IMR-90 (cell line): Measurements from ENCODE around the gene SPTSSB. TPM values are rescaled to one million over a fixed set of nuclear protein-coding genes. Genes with fewer than 3 reads are reported as not detected.

ENCODE experiments used
- ATAC-seq: fragments of 200-7000 bp; cut with Tn5 transposase; 2 replicates; pipeline ENCODE4 v1.9.1; 2020; ENCODE audit warnings: low read depth, mild to moderate bottlenecking, moderate library complexity
- BruUV-seq: library from RNA; stranded (reverse); fragments of 400-500 nt; replicated peaks from 2 replicates; lab custom pipeline; 2021; lab: Mats Ljungman, UMichigan
- CTCF ChIA-PET: fragments of 300-600 bp; formaldehyde crosslinking; extraction: SDS; loops from one replicate; lab custom pipeline; 2021; ENCODE audit warnings: antibody characterized with exemption; lab: Yijun Ruan, JAX
- POLR2A ChIA-PET: fragments of 300-600 bp; sonication (Branson Sonifier 250); formaldehyde crosslinking; loops from one replicate; lab custom pipeline; 2022; ENCODE audit warnings: antibody characterized with exemption; ENCODE audit not compliant: unreplicated experiment; lab: Charles Lee
- DNase-seq: peaks from one replicate; pipeline ENCODE4 v3.0.0; 2013
- H2AFZ ChIP-seq: replicated peaks from 2 replicates; pipeline ENCODE3; 2013; ENCODE audit warnings: low read length, mild to moderate bottlenecking; ENCODE audit not compliant: poor library complexity
- H2AK5ac ChIP-seq: 2 replicates; pipeline ENCODE4 v1.6.1; 2013; ENCODE audit warnings: low read depth, low read length, inconsistent platforms
- H2AK9ac ChIP-seq: replicated peaks from 2 replicates; pipeline ENCODE3; 2013; ENCODE audit warnings: mild to moderate bottlenecking, low read depth, low read length, moderate library complexity; ENCODE audit not compliant: poor library complexity
- H2BK120ac ChIP-seq: 2 replicates; pipeline ENCODE4 v1.6.1; 2013; ENCODE audit warnings: low read depth, low read length, inconsistent platforms
- H2BK15ac ChIP-seq: 3 replicates; pipeline ENCODE4 v1.6.1; 2013; ENCODE audit warnings: low read depth, low read length, inconsistent platforms
- H2BK20ac ChIP-seq: 2 replicates; pipeline ENCODE4 v1.6.1; 2013; ENCODE audit warnings: low read depth, mild to moderate bottlenecking, inconsistent platforms, low read length, moderate library complexity
- H2BK5ac ChIP-seq: 2 replicates; pipeline ENCODE4 v1.6.1; 2013; ENCODE audit warnings: mild to moderate bottlenecking, low read depth, low read length, inconsistent platforms; ENCODE audit not compliant: poor library complexity, severe bottlenecking
- H3K14ac ChIP-seq: replicated peaks from 2 replicates; pipeline ENCODE4 v1.6.1; 2013; ENCODE audit warnings: low read depth, low read length, inconsistent platforms
- H3K18ac ChIP-seq: 2 replicates; pipeline ENCODE4 v1.6.1; 2013; ENCODE audit warnings: low read depth, low read length, control low read depth
- H3K23ac ChIP-seq: 2 replicates; pipeline ENCODE4 v1.6.1; 2013; ENCODE audit warnings: low read depth, low read length, inconsistent platforms
- H3K27ac ChIP-seq: 2 replicates; pipeline ENCODE4 v1.5.1; 2013; ENCODE audit warnings: mild to moderate bottlenecking, control low read depth, low read length; ENCODE audit not compliant: insufficient read depth
- H3K27me3 ChIP-seq: 2 replicates; pipeline ENCODE4 v1.6.1; 2013; ENCODE audit warnings: low read length; ENCODE audit not compliant: control insufficient read depth, insufficient read depth
- H3K36me3 ChIP-seq: 2 replicates; pipeline ENCODE4 v1.6.1; 2013; ENCODE audit warnings: low read length, mixed read lengths; ENCODE audit not compliant: control insufficient read depth, insufficient read depth
- H3K4ac ChIP-seq: 2 replicates; pipeline ENCODE4 v1.6.1; 2013; ENCODE audit warnings: low read depth, low read length, inconsistent platforms
- H3K4me1 ChIP-seq: 2 replicates; pipeline ENCODE4 v1.6.1; 2013; ENCODE audit warnings: low read length, mixed read lengths; ENCODE audit not compliant: control insufficient read depth, insufficient read depth
- H3K4me2 ChIP-seq: 2 replicates; pipeline ENCODE4 v1.6.1; 2013; ENCODE audit warnings: low read depth, mild to moderate bottlenecking, control low read depth, low read length, moderate library complexity
- H3K4me3 ChIP-seq: 2 replicates; pipeline ENCODE4 v1.5.1; 2013; ENCODE audit warnings: low read depth, mild to moderate bottlenecking, control low read depth, low read length, moderate library complexity; ENCODE audit not compliant: insufficient read depth
- H3K56ac ChIP-seq: 2 replicates; pipeline ENCODE4 v1.6.1; 2013; ENCODE audit warnings: low read length, inconsistent platforms; ENCODE audit not compliant: insufficient read depth; ENCODE audit errors: extremely low read depth
- H3K79me1 ChIP-seq, 2 experiments: 2 replicates each; pipeline ENCODE4 v1.6.1; 2013; ENCODE audit warnings: low read length in 2 of 2, inconsistent platforms in 1 of 2, low read depth in 1 of 2
- H3K9ac ChIP-seq: 2 replicates; pipeline ENCODE4 v1.6.1; 2013; ENCODE audit warnings: low read depth, low read length, control low read depth
- H3K9me1 ChIP-seq: 2 replicates; pipeline ENCODE4 v1.6.1; 2013; ENCODE audit warnings: low read length, inconsistent platforms; ENCODE audit not compliant: insufficient read depth
- H3K9me3 ChIP-seq: 2 replicates; pipeline ENCODE4 v1.6.1; 2013; ENCODE audit warnings: low read length; ENCODE audit not compliant: control insufficient read depth, insufficient read depth
- H4K20me1 ChIP-seq: 2 replicates; pipeline ENCODE4 v1.6.1; 2013; ENCODE audit warnings: low read length, inconsistent platforms; ENCODE audit not compliant: insufficient read depth
- H4K5ac ChIP-seq: 2 replicates; pipeline ENCODE4 v1.6.1; 2013; ENCODE audit warnings: mild to moderate bottlenecking, low read depth, low read length, control low read depth
- H4K8ac ChIP-seq, 2 experiments: 2 replicates each; pipeline ENCODE4 v1.6.1; 2013; ENCODE audit warnings: low read depth in 2 of 2, low read length in 2 of 2, control low read depth in 1 of 2, inconsistent platforms in 1 of 2
- H4K91ac ChIP-seq: 2 replicates; pipeline ENCODE4 v1.6.1; 2013; ENCODE audit warnings: low read depth, low read length, inconsistent platforms; ENCODE audit not compliant: insufficient read depth
- BHLHE40 ChIP-seq: fragments of 150-350 bp; IDR thresholded peaks from 2 replicates; pipeline ENCODE4 v1.6.1; 2016; ENCODE audit warnings: mild to moderate bottlenecking, low read depth, low read length
- FOS ChIP-seq: fragments of 150-350 bp; IDR thresholded peaks from 2 replicates; pipeline ENCODE4 v1.6.1; 2016; ENCODE audit warnings: low read depth, low read length
- MAZ ChIP-seq: IDR thresholded peaks from 2 replicates; pipeline ENCODE4 v1.6.1; 2012; ENCODE audit warnings: low read depth, mild to moderate bottlenecking, low read length, improper control_type of control experiment, moderate library complexity, borderline replicate concordance
- MXI1 ChIP-seq: IDR thresholded peaks from 2 replicates; pipeline ENCODE4 v1.6.1; 2012; ENCODE audit warnings: low read depth, mild to moderate bottlenecking, low read length, moderate library complexity, borderline replicate concordance
- RCOR1 ChIP-seq: IDR thresholded peaks from 2 replicates; pipeline ENCODE4 v1.6.1; 2012; ENCODE audit warnings: mild to moderate bottlenecking, low read length, improper control_type of control experiment; ENCODE audit not compliant: insufficient replicate concordance
- SMC3 ChIP-seq: fragments of 150-350 bp; IDR thresholded peaks from 2 replicates; pipeline ENCODE4 v1.6.1; 2016; ENCODE audit warnings: low read depth, mild to moderate bottlenecking, antibody characterized with exemption, low read length, moderate library complexity
- USF2 ChIP-seq: fragments of 150-350 bp; IDR thresholded peaks from 2 replicates; pipeline ENCODE4 v1.6.1; 2017; ENCODE audit warnings: mild to moderate bottlenecking, antibody characterized with exemption, low read length, low read depth
- WGBS, 2 experiments: methylation state at CpG; one replicate each; pipeline versions ENCODE4 v1.1.5 to v1.1.7; 2013; ENCODE audit warnings: missing lambda C conversion rate in 2 of 2; ENCODE audit not compliant: insufficient read length in 1 of 2; ENCODE audit errors: extremely low coverage in 2 of 2; 5-methylcytosine and 5-hydroxymethylcytosine counted together
- dilution Hi-C: fragments of 300-500 bp; cut with HindIII; formaldehyde crosslinking; loops from one replicate; pipeline ENCODE4 v1.14.3; 2018; ENCODE audit warnings: low sequenced_read_pairs; ENCODE audit not compliant: unreplicated experiment
- in situ Hi-C: fragments of 300-500 bp; cut with MboI; formaldehyde crosslinking; loops from 3 replicates; pipeline ENCODE4 v1.14.3; 2019; ENCODE audit warnings: low sequenced_read_pairs, inconsistent platforms, mixed read lengths
- intact Hi-C: fragments of 100-400 bp; cut with micrococcal nuclease; formaldehyde crosslinking; loops from 2 replicates; pipeline ENCODE4 v1.10.0; 2022
- polyA plus RNA-seq, 3 experiments: library from polyadenylated mRNA; depleted of rRNA; stranded (reverse); fragments of >200 nt; gene quantifications; 2 replicates each; pipeline ENCODE4 v1.2.3, GENCODE V29; 2012; ENCODE audit warnings: low replicate concordance in 1 of 3
- total RNA-seq: library from RNA; depleted of rRNA; stranded (reverse); fragments of >200 nt; gene quantifications from 2 replicates; pipeline ENCODE4 v1.2.3, GENCODE V29; 2012
- TF ChIP-seq, protein P1 (sequence below): fragments of 150-350 bp; IDR thresholded peaks from 2 replicates; pipeline ENCODE4 v1.6.1; 2016; ENCODE audit warnings: low read depth, mild to moderate bottlenecking, low read length, moderate library complexity, borderline replicate concordance

SPTSSB gene
- total and polyA plus RNA-seq, 2 of the 4 experiments (the other 2 are of a cell fraction) = not detected

GRCh38 chr3:161409858-161410257 lies 38.5 kb upstream of the SPTSSB start:
- Histone ChIP-seq H3K9ac (no peak overlapping the region), H3K4me3 (no peak overlapping the region), H3K27ac (no peak overlapping the region), H2BK5ac (no peak overlapping the region), H2BK20ac (no peak overlapping the region), H2BK120ac (no peak overlapping the region; the same call in 1 of the 2 replicates), H2BK15ac (no peak overlapping the region; the same call in 2 of the 3 replicates), H2AK5ac (no peak overlapping the region), H2AK9ac (no peak overlapping the region), H3K56ac (no peak overlapping the region), H3K18ac (no peak overlapping the region), H4K20me1 (no peaks in the 10 kb centered on the region), H3K4ac (peak overlapping the region; percentile 25; the same call in 1 of the 2 replicates), H3K23ac (0 out of 2 replicates have a peak overlapping the region, but pooled peaks have one; percentile 5), H3K4me1 (peaks cover 3% of the 10 kb centered on the region; the same call in 1 of the 2 replicates), H3K14ac (no peak overlapping the region), H4K8ac (no peak overlapping the region), H2AFZ (peak overlapping the region; percentile 40), H3K4me2 (no peak overlapping the region), H3K79me1 (no peaks in the 10 kb centered on the region), H4K91ac (no peak overlapping the region; the same call in 1 of the 2 replicates), H3K9me1 (no peaks in the 10 kb centered on the region), H3K27me3 (no peaks in the 10 kb centered on the region), H4K5ac (no peak overlapping the region), H3K36me3 (no peaks in the 10 kb centered on the region), H3K9me3 (no peaks in the 10 kb centered on the region)
- WGBS, 2 experiments = 71% methylated on average over 2 of the region's 3 CpGs; no CpG with 5 or more reads in 1 of the 2 experiments
- CTCF ChIA-PET = interaction anchor here (1.2 kb wide), 1 partner anchor 13 kb away, joined by 3 read pairs; no protein-coding TSS in a partner anchor
- no peak for DNase-seq
- dilution Hi-C loops = no loop called here
- POLR2A ChIA-PET = no interaction called here
- no peak for ATAC-seq
- in situ Hi-C loops = loop anchor here (25.0 kb wide), 2 partner anchors 473 to 698 kb away; no protein-coding TSS in a partner anchor
- intact Hi-C loops = loop anchor here (1.0 to 5.0 kb wide), 3 partner anchors 105 to 488 kb away; no protein-coding TSS in a partner anchor
- no TSS peak for BruUV-seq
- TF ChIP-seq, protein P1, sequence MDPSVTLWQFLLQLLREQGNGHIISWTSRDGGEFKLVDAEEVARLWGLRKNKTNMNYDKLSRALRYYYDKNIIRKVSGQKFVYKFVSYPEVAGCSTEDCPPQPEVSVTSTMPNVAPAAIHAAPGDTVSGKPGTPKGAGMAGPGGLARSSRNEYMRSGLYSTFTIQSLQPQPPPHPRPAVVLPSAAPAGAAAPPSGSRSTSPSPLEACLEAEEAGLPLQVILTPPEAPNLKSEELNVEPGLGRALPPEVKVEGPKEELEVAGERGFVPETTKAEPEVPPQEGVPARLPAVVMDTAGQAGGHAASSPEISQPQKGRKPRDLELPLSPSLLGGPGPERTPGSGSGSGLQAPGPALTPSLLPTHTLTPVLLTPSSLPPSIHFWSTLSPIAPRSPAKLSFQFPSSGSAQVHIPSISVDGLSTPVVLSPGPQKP = no peak
- no peak for TF ChIP-seq MXI1
- TF ChIP-seq FOS = no peak
- no peak for TF ChIP-seq MAZ
- TF ChIP-seq BHLHE40 = no peak
- no peak for TF ChIP-seq SMC3
- TF ChIP-seq USF2 = no peak
- no peak for TF ChIP-seq RCOR1
